NOMO-1 (cell line): Measurements from ENCODE around the gene LBHD1.
"Not testable (repeated sequence)": the region's sequence is repeated elsewhere in the genome, so short reads cannot be mapped to it uniquely, and the experiment has no call there.

Experiments used
- DNase-seq, 2 experiments: peaks; one replicate each; lab custom pipeline; 2025; ENCODE audit not compliant: unreplicated experiment in 2 of 2; lab: John Stamatoyannopoulos, UW

The LBHD1 gene

DNA sequence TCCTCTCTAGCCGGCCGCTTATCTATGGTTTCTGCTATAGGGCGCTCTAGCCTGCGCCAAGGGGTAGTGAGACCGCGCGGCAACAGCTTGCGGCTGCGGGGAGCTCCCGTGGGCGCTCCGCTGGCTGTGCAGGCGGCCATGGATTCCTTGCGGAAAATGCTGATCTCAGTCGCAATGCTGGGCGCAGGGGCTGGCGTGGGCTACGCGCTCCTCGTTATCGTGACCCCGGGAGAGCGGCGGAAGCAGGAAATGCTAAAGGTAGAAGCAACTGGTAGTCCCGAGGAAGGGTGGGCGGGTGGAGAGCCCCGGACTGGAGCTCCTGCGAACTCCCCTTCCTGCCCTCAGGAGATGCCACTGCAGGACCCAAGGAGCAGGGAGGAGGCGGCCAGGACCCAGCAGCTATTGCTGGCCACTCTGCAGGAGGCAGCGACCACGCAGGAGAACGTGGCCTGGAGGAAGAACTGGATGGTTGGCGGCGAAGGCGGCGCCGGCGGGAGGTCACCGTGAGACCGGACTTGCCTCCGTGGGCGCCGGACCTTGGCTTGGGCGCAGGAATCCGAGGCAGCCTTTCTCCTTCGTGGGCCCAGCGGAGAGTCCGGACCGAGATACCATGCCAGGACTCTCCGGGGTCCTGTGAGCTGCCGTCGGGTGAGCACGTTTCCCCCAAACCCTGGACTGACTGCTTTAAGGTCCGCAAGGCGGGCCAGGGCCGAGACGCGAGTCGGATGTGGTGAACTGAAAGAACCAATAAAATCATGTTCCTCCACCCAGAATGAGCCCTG, at the start of gene LBHD1, which contains the start of gene UQCC3:
LBHD1 (minus strand) TSS at position 660 of the 782 bp plus-strand sequence. CDS start 2,236 bp downstream, outside the sequence.
UQCC3 (plus strand) TSS at position 66 of the 782 bp plus-strand sequence; CDS start at position 139, 73 bp downstream.
- DNase-seq, result peak; percentile 88 to 92

DNA sequence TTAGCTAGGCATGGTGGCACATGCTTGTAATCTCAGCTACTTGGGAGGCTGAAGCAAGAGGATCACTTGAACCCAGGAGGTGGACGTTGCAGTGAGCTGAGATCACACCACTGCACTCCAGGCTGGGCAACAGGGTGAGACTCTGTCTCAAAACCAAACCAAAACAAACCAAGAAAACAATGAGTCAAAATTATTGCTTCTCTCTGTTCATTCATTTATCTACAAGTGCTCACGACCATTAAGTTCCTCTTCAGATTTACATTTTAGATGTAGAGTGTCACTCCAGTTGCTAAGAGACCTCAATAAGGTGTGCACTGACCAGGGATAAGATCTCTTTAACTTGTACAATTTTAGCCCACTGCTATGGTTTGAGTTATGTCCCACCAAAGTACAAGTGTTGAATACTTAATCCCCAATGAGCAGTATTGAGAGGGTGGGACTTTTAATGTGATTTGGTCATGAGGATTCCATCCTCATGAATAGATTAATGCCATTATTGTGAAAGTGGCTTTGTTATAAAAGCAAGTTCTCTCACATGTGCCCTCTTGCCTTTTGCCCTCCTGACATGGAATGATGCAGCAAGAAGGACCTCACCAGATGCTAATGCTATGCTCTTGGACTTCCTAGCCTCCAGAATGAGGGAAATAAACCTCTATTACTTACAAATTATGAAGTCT, 47.4 kb upstream of the LBHD1 start:
- DNase-seq, result no peak

DNA sequence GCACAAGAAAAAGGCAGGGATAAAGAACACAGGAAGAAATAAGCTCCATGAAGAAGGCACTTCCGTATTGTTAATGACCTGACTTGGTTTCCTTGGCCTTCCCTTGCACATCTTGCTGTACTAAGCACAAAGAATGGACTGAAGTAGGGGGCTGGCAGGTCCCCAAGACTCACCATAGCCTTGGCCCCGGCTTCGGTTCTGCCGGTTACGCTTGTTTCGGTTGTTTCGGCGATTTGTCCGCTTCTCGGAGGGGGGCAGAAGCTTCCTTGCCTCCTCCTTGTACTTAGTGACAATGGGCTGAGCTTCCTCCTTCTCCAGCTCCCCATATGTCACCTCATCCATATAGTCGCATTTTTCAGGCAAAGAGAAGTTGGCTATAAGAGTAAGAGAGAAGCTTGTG, 44.7 kb upstream of the LBHD1 start:
- no peak for DNase-seq

DNA sequence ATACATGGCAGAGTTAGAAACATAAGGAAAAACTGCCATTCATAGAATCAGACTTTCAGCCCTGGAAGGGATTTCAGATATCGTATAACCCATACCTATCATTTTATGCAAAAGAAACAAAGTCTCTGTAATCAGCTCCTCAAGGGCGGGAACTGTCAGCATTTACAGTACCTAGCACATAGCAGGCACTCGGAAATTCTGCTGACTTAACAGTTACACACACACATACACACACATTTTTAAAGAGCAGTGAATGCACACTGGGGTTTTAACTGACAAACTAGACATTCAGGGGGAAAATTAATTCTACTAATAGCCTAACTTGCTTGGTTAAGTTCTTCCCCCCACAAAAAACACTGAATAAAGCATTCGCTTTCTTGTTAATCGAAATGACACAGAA, 44.1 kb upstream of the LBHD1 start:
- no peak for DNase-seq

DNA sequence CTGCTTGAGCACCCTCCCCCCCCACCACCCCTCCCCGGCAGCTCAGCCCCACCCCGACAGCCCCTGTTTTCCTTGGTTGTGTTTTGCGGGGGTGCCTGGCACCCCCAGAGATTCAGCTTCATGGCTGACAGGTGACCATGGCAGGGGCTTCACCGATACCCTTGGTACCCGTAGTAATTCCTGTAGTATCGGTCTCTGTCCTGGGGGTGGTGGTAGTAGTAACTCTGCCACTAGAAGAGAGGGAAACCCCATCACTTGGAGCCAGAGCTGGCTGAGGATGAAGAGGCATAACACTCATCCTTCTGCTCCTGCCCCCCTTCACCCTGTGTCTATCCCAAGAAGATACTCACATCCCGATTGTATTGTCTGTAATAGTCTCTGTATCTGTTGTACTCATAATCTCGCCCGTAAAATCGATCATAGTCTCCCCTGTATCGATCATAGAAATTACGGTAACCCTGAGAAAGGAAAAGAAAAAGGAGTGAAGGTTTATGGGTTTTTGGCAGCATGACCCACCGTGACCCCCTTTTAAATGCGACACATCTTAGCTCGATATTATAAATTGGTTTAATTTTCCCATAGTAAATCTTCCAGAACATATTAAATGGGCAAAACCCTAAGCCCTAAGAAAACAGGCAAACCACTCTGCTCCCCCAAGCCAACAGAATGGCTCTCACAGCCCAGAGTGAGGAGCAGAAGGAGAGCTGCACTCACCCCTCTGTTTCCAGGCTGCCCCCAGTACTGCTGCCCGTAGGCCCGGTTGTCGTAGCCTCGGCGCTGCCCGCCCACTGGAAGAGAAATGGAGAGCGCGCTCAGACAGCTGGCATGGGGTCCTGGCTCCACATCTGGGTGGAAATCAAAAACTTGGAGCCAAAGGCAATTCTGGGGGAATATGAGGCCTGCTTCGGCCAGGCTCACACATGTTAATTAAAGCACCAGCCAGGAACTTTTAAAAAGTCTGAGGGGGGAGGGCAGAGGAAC, 43.4 kb upstream of the LBHD1 start:
- DNase-seq, result no peak

DNA sequence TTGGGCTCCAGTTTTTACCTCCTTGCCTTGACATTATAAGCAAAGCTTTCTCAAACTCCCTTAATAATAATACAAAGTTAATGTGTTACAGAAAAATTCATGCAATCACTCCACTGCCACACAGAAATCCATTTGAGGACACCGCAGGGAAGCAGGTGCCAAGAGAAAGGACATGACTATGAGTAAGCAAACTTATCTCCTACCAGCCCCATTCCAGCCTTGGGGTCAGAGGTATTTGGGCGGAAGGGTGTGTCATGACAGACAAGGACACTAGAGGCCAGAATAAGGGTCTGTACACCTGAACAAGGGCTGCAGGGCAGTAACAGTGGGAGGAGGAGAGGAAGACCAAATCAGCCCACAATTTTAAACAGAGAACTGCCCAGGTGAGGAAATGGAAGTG, 41.3 kb upstream of the LBHD1 start:
- no peak for DNase-seq

DNA sequence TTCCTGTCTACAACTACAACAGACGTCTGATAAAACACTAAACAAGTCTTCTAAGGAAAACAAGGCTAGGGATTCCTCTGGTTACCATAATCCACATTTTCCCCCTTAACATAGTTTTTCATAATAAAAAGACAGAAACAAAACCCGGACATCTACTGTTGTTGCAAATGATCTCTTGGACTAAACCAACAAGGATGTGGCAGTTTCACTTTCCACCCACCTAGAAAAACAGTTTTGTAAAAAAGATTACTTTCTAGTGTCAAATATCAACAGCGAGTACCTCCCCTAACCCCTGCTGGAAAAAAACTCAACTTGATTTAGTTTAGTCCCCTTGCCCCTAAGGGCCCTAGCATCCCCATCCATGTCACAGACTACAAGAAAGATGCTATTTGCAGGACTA, 40.8 kb upstream of the LBHD1 start:
- no peak for DNase-seq

DNA sequence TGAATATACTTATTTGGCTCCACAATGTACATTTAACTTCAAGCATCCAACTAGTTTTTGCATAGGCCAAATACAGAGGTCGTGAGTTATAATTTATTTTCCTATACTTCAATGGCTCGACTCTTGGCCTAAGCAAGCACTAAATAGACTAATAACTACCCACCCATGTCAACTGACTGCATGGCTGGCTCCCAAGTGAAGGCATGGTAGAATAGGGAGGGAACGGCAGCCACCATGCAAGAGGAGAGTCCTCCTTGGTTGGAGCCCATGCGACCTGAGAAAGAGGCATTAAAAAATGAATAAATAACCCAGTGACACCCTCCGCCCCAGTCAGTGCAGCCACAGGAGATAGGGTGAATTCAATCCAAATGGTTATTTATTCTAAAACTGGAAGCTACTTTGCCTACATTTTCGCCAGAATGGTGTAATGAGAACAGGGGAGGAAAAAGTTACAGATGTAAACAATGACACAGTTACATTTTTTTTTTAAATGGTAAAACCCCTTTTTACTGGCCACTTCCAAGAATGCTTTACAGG, 40.3 kb upstream of the LBHD1 start:
- DNase-seq, result no peak

DNA sequence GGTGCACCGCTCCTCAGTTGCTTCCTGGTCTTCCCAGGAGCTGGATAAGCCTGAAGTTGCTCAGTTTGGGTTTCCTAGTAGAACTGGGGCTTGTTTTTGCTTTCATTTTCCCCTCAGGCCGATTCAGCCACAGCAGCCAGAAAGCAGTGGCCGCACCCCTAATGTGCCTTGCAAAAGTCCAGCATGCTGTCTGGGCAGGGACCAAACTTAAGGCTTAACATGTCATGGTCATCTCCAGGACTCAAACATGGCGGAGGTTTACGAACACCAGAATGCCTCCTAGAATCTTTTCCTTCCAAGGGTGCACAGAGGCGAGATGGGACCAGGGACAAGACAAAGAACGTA, 37.9 kb upstream of the LBHD1 start:
- peak in 1 of 2 experiments; percentile 49 for DNase-seq

DNA sequence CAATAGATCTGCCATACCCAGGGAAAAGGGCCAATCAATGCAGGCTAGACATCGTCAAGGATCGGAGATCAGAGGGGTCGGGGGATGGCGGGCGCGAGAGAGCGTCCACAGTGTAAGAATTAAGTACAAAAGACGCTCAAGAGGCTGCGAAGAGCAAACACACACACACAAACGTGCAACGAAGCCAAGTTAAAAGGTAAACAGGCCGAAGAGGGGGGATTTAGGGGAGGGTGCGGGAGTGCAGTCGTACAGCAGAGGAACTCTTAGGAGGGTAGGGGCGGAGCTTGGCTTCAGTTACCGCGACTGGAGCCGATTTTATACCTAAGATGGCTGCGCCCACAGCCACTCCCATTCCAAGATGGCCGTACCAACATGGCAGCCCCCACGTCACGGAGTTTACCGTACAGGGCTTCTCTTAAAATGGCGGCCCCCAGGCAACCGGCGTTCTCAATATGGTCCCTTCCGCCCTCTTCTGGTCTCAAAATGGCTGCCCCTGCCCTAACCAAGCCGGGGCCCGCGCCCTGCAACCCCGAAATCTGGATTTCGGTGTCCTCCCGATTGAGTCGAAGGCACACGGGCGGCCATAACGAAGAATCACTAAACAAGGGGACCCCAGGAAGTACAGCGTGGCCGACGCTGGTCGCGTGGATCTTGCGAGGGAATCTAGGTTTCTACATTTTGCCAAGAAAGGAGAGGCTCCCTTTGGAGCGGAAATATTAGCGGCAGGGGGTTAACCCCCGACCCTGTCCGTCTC, 37.4 kb upstream of the LBHD1 start:
- DNase-seq, result peak; percentile 98

DNA sequence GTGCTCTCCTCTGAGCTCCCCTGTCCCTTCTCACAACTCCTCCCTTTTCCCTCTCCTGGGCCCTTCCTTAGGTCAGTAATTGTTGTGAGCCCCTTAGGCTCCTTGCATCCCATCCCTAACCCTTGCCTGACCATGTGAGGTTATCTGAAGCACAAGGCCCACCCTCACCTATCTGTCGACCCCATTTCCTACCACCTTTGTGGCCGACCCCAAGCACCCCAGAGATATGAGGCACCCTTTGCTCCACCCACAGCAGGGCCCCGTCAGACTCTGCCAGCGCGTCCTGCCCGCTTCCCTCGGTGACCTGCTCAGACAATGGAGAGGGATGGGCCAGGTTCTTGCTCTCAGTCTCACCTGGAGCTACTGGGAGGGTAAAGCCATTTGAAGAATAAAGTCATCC, 36.7 kb upstream of the LBHD1 start:
- peak in 1 of 2 experiments; percentile 33 for DNase-seq

DNA sequence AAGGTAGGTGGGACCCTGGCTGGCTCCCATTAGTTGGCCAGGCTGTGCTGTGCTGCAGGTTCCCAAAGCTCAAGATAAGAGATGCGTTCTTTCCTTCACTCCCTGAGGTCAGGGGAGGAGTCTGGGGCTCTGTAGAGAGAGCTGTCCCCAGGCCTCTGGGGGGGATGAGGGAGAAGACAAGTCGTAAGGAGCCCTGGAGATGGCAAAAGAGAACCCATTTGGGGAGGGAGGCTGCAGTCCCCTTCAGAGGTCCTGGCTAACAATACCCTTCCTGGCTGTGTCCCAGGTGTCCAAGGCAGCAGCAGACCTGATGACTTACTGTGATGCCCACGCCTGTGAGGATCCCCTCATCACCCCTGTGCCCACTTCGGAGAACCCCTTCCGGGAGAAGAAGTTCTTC, 36.3 kb upstream of the LBHD1 start:
- no peak for DNase-seq

DNA sequence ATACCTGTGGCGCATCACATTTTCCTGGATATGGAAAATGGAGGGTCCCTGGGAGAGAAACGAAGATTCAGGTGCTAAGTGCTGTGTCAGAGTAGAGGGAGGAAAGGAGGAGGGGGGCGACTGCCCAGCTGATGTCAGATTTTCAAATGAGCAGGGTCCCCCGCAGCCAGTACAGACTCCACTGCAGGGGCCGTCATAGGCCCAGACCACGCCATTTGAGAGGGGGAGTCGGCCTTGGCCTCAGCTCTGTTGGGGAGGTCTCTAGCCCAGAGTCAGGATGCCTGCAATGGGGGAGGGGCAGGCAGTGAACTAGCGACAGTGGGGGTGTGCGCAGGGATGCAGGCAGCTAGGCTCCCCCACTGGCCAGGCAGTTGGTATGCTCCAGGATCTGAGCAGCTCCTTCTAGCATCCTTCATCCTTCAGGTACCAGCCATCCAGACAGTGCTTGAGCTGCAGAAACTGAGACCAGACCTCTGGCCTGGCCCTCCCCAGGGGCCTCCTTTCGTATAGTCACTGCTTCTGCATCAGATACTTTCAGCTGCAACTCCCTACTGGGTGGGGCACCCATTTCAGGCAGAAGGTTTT, 35.3 kb upstream of the LBHD1 start, which contains the start of the genes BSCL2 and GNG3:
BSCL2 (minus strand) TSS at position 148 of the 585 bp plus-strand sequence. CDS start 229 bp downstream, outside the sequence.
GNG3 (plus strand) TSS at position 400 of the 585 bp plus-strand sequence. CDS start 620 bp downstream, outside the sequence.
- DNase-seq, result no peak

DNA sequence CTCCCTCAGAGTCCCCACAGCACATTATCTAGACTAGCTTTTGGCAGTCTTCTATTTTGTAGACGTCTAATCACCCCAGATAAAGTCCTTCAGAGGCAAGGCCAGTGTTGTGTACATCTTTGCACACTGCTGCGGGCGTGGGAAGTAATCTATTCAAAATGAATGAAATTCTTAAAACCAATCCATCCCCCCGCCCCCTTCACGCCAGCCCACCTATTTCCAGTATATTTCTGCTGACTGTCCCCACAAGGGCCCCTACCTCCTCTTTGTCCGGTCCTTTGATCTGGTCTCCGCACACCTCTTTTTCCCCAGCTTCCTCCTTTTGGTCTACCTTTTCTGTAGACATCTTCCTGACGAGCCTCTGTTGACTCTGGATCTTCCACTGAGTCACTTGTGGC, 34.8 kb upstream of the LBHD1 start:
- no peak for DNase-seq

DNA sequence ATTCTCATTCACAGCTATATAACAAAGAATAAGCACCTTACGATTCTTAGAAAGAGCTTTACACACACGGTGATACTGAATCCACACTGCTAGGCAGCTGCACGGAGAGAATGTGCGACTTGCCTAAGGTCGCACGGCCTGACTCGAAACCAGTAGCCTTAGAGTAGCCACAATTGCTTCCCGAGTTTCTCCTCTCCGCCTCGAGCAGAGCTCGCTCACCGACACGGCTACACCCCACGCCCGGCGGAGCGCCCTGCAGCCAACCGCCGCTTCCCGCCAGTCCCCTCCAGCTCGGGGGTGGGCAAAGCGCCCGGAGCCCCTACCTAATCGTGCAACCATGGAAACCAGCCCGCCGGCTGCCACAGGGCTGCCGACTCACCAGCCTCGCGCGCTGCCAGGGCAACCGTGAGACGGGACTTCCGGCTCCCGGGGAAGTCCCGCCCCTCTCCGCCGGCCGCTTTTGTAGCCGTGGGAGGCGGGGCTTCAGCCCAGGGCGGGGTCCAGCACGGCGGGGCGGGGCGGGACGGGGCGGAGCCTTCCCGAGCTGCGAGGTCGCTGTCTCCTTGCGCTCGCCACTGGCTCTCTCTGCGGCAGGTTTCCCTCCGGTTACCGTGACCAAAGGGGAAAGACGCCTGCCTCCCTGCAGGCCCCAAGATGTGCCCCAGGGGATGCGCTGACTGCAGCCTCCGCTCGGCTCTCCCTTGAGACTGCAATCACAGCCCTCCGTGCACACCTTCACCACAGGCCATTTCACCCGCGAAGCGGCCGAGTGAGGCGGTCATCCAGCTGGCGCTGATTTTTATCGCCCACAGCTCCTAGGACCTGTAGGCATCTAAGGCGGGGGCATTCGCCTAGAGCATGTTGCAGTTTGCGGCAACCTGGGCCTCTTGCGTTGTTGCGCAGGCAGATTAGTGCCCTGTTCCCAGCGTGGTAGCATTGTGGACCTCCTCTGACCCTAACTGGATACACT, 34.1 kb upstream of the LBHD1 start:
- DNase-seq, result peak; percentile 81 to 87

DNA sequence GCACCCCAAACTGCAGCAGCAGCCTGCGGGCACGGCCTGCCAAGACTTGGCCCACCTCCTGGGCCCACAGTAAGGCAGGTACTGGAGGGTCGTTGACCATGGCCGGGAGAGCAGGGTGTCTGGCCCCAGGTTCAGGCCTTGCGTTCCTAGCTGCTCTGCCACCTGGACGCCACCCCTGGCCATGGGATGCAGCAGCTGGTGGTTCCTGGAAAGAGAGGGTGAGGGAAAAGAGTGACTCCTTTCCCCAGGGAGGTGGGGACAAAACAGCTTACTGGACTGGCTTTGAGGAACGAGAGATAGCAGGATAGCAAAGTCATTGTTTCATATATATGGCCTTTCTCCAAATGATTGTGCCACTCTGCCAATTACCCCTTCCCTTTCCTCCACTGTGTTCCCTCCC, 33.3 kb upstream of the LBHD1 start:
- DNase-seq, result no peak

DNA sequence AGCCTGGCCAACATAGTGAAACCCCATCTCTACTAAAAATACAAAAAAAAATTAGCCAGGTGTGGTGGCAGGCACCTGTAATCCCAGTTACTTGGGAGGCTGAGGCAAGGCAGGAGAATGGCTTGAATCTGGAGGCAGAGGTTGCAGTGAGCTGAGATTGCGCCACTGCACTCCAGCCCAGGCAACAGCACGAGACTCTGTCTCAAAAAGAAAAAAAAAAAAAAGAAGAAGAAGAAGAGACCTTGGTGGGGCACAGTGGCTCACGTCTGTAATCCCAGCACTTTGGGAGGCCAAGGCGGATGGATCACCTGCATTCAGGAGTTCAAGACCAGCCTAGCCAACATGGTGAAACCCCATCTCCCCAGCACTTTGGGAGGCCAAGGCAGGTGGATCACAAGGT, 31.9 kb upstream of the LBHD1 start:
- not testable (repeated sequence) for DNase-seq

DNA sequence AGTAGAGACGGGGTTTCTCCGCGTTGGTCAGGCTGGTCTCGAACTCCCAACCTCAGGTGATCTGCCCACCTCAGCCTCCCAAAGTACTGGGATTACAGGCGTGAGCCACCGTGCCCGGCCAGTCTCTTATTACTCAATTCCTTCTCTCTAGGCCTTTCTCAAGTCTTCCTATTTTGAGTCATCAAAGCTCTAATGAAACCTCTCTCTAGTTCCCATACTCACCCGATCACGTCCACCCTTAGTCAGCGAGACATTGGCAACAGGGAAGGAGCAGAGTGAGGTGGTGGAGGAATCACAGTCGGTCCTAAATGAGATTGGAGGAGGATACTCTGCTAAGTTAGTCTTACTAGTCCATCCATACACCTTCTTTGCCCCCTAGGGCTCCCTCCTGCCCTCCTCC, 30.2 kb upstream of the LBHD1 start:
- DNase-seq, result no peak
